AG08396 (cell line): ENCODE measurements around the gene SLC22A23.

ENCODE experiments used
- DNase-seq: peaks from one replicate; pipeline ENCODE4 v3.0.0; 2012; ENCODE audit warnings: low spot score, mixed read lengths

SLC22A23 gene

DNA sequence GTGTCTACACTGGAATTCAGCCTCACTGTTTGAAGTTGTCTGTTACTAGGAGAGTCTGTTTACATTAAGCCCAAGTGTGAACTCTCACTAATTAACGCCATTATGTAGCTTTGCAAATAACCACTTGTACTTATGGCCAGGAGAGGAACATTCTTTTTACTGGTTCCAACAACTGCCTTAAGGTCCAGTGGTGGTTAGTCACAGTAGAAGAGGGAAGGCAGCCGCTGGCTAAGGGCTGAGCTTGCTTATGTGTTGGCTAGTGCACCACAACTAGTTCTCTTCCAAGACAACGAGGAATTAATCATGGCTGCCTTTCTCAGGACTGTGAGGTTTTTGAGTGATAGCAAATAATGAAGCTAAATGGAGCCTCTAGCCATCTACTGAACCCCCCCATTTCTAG, 14.9 kb upstream of the SLC22A23 start:
- DNase-seq: no peak

DNA sequence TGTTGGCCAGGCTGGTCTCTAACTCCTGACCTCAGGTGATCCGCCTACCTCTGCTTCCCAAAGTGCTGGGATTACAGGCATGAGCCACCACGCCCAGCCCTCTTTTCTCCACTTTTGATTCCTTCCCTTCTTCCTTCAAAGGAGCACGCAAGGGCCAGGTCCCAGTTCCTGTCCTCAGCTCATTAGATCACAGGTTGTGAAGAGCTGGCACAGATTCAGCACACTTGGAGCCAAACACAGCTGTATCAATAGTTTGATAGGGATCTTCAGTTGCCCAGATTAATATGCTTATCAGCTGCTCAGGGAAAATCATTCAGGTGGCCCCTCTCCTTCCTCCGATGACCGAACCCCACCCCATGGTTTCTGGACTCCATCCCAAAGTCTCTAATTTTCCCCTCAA, 14.4 kb upstream of the SLC22A23 start:
- no peak for DNase-seq

DNA sequence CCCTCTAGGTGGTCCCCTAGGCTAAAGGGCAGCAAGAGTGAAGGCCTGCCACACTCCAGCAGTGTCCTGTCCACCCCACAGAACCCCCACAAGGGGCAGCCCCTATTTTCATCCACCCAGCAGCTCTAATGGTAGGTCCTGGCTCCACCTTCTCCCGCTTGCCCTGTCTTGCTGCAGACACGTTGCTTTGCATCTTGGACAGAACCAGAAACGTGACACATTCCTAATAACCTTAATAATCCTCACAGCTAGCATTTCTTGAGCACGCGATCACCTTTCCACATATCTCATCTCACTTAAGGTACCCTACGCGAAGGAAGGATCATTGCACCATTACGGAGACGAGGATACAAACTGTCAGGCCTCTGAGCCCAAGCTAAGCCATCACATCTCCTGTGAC, 11.7 kb upstream of the SLC22A23 start:
- no peak for DNase-seq

DNA sequence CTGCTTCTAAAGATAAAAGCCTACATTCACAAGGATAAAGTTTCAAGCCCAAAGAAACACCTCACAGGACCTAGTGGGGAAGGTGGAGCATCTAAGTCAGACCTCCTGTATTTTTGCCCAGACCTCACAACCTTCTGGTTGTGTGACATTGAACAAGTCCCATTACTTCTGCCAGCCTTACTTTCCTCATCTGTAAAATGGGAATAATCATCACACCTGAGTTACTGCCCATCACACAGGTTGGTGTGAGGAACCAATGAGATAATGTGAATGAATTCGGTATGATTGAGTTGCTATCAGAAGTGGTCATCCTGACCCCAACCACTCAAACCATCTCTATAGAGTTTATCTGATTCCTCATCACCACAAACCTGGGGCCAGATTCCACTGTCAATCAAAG, 11.1 kb upstream of the SLC22A23 start:
- no peak for DNase-seq

DNA sequence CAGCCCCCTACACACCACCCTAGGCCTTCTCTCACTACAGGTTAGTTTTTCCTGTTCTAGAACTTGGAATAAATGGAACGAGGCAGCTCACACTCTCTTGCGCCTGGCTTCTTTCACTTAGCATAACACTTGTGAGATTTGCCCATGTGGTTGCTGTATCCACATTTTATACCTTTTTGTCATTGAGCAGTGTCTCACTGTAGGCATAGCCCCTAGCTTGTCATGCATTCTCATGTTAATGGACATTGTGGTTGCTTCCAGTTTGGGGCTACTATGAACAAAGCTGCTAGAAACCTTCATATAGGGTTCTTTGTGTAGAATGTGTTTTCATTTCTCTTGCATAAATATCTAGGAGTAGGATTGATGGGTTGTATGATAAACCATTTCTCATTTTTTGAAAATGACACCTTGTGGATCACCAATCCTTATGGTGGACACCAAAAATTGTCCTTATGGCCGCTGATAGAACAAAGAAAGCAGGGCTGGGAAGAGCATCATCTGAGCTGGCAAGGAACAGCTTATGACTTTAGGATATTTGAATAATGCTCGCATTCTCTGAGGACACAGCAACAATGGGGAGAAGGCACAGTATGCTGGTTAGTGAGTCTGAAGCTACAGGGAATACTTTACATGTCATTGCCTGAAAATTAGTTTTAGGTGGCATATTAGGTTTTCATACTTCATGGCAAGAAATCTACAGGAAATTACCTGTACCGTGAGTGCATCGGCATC, 9.8 kb upstream of the SLC22A23 start:
- no peak for DNase-seq

DNA sequence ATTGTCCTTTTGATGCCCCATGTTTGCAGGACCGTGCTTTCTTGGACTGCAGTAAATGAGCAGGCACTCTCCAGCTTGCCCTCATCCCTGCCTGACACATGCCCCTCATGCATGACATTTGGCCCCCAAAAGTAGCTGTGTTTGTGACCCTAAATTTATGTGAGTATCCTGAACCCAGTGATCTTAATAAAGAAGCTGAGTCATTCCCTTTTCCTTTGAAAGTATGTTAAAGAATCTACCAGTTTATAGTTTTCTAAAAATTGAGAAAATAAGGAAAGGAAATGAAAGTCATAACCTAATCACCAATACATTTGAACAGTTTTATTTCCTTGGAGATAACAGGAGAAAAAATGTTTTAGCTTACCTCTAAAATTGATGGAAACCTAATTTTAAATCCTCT, 3.4 kb upstream of the SLC22A23 start:
- DNase-seq: no peak

DNA sequence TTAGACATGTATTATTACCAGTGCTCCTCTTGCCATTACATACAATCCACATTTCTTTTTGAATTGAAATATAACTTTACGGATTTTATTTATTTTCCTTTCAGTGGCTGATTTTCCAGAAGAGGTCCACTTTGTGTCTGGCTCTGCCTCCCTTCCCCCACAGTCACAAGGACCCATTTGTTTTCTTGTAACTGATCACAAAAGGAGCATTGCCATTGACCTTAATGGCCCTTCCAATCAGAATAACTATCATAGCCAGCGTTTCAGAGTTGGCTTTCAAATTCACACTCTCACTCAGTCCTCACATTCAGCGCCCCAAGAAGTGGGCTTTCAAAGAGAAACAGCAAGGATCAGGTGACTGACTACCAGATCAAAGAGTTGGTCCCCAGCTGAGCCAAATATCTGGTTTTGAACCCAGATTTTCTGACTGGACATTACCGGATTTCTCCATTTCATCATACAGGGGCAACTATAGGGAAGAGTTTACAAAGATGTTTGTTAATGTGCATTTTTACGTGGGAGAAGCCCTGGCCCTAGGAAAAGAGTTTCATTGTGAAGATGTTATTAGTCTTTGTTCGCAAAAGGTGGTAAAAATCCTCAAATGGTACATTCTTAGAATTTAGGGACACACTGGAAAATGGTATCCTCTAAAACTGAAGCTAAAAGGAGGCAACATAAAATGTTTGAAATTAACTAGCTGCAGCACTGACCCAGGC, 2.0 kb upstream of the SLC22A23 start:
- DNase-seq: no peak

DNA sequence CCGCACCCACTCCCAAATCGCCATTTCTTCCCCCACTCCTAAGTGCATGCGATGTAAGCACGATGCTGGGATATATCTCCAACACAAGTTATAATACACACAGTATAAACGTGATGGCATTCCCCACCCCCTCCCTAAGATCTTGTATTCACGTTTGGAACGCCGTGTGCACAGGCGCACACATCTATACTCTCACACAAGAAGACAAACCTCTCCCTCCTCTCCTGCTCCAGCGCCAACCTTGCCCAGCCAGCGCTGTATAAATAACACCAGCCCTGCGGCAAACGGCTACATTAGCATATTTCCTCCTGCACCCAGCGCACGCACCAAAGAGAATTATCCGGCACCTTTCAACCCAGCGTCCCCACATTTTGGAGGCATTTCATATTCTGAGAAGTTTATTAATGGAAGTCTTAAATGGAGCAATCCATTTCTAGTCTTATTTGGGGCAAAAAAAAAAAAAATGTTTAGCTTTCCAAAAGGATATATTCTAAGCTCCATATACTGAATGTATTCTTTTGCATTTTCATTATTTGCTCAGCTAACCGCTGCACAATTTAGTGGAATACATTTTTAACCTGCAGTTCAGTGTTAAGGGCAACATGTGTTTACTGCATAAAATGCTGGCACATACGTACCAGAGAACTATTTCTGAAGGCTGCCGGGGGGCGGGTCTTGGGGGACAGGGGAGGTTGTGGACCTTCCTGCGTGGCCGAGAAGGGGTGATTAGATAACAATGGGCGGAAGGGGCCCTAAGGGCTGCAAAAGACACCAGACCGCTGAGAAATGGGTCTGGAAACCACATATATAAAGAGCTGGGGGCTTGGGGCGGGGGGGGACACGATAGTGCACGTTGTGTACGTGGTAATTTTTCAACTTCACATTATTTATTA, 1.1 kb upstream of the SLC22A23 start:
- DNase-seq: no peak

DNA sequence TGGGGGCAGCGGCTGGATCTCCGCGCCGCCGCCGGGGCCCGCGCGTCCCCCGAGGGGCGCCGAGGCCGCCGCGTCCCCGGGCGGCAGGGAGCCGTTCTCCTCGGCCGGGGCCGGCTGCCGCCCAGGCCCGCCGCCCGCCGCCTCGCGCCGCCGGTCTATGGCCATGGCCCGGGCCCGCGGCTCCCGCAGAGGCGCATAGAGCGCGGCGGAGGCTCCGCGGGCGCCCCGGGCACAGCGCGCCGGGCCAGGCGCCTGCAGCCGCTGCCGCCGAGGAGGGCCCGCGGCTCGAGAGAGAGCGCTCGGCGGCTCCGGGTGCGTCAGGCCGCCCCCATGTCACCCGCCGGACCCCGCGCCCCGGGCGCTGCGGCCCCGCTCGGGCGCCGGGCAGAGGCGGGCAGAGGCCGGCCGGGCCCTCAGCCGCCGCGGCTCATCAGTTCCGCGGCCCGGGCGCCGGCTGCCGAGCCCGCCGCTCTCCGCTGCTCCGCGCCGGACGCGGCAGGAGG, 404 bp downstream of the SLC22A23 start:
- DNase-seq: no peak

DNA sequence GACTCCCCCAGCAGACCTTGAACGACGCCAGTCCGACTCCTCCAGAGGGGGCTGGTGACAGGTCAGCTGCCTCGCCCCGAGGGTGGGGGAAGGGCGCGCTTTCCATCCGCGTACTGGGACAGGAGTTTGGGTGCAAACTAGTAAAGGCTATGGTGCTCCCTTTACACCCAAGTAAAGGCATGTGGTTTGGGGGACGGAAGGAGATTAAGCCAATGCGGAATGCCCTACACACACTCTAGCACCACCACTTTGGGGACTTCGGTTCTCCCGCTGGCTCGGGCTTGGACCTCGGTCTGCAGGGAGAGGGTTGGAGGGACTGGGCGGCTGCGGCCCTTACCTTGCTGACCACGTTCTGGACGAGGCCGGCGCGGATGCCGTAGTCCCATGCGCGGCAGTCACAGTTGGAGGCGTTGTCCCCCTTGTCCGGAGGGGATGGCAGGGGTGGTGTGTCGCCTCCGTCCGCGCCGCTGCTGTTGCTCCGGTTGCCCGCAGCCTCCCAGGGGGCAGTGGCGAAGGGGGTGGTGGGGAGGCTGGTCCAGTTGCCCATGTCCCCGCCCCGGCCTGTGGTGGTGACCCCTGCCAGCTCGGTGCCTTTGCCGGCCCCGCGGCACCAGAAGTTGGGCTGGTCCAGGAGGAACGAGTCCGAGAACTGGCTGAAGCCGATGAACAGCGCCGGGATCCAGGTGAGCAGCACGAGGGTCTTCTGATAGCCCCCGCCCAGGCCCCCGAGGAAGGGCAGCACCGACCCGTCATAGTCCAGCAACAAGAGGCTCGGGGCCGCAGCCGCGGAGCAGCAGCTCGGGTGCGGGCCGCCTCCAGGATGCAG, 1.1 kb downstream of the SLC22A23 start:
- DNase-seq: no peak

DNA sequence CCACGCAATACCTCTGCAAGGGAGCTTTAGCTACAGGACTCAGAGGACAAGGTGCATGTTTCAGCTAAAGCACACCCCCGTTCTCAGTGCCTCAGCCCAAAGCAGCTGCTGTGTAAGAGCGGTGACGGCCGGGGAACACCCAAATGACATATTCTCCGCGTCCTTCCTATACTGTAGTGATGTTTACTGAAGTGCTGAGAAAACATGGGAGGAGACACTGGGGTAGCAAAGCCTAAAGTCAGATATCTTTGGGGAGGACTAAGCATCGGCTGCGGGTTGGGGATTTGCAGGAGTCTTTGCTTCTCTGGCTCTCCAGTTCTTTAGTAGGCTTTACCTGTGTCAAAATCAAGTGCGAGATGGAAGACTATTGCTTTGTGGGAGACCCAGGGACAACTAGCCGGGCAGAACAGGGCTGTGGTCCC, 1.7 kb downstream of the SLC22A23 start:
- no peak for DNase-seq

DNA sequence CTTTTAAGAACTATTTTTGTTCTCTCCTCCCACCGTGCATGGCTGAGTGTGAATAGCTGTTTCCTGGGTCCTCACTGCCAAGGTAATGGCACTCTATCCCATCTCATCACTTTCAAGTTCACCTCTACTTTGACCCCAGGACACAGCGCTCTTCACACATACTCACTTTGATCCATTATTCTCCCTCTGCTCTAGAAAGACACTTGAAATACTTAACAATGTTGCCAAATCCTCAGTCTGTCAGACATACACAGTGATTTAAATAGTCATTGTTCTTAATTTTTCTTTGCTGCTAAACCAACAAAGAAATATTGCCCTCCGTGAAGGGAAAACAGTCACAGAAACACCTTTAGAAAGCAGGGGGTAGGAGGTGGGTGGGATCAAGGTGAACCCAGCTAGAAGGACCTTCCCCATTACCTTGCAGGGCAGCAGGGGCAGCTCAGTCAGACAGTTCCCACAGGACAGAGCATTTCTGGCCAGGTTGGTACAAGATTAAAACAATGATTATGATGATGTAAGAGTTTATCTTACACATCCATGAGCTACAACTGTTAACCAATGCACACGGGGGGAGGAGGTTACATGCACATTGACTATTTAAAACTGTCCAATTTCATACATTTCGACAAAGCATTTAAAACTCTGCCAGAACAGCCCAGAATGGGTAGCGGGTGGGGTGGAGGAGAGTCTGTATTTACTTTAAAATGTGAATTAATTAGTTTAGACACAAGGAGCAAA, 2.4 kb downstream of the SLC22A23 start:
- no peak for DNase-seq

DNA sequence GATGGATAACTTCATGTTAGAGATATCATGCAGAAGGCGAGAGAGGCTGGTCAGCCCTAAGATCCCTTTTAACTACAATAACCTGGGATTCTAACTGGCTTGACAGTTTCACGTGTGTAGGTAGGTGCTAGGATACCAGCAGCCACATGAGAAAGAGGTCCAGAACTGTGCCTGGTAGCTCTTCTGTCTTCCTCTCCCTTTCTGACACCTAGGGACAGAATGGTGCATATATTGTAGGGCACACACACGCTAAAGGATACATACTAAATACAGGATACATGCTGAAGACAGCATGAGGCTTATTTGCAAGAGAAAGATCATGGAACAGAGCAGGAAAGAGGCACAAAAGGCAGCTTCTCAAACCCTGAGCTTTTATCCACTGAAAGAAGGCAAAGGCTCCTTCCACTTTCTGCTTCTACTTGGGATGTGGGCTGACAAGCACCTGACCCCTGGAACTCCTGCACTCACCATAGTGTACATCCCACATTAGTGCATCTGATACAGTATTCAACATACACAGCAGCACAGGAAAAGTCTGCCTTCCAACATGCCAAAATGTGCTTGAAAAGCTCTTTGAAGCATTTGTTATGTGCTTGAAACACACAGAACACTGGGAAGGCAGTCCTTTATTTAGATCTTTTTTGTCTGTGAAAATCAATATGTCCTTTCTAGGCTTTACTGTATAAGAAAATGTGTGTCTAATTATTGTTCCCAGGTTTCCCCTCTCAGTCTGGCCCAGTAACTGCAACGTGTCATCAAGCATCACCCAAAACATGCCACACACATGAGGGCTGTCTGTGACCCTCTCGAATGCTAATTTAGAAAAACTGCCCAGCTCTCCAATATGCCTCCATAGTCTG, 3.2 kb downstream of the SLC22A23 start:
- DNase-seq: no peak

DNA sequence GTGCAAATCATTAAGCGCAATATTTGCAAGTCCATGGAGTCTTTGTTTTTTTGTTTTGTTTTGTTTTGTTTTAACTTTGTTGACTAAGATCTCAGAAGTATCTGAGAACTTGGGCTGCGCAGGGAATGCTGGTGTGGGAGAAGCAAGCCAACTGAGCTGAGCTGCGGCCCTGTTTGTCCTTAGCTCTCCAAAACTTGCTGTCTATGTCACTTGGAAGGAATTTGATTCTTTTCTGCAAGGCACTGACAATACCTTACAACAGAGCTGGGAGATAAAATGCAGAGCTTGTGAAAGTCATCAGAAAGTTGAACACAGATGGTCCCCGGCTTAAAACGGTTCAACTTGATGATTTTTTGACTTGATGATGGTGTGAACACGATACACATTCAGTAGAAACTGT, 5.4 kb downstream of the SLC22A23 start:
- DNase-seq: no peak

DNA sequence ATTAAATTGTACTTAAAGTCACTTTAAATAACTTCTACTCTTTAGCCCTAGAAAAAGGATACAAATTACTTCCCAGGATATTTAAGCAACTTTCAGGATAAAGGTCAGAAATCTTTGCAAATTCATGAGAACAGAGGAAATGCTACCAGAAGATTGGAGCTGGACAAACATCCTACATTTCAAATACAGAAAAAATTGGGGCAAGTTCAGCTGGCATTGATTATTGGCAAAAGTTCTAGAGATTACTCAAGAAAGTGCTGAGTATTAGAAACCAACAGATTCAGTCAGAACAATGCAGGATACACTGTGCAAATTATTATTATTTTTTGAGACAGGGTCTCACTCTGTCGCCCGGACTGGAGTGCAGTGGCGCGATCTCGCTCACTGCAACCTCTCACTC, 6.0 kb downstream of the SLC22A23 start:
- no peak for DNase-seq

DNA sequence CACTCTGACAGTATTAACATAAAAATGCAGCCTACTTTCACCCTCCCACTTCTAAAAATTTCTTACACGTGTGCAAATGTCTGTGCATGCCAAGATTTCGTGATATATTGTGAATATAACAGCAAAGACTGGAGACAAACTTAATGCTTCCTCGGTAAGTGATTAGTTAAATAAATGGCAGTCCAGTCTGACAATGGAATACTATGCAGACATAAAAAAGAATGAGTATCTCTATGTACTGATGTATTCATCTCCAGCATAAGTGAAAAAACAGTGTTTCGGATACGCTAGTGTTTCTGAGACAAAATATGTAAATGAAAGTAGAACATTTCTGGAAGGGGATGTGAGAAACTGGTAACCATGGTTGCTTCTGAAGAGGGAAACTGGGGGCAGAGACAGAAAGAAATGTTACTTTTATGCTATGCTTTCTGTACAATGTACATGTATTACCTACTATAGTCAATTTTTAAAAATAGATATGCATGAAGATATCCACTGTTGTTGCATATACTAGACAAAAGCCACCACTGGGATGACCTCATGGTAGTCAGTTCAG, 7.0 kb downstream of the SLC22A23 start:
- no peak for DNase-seq

DNA sequence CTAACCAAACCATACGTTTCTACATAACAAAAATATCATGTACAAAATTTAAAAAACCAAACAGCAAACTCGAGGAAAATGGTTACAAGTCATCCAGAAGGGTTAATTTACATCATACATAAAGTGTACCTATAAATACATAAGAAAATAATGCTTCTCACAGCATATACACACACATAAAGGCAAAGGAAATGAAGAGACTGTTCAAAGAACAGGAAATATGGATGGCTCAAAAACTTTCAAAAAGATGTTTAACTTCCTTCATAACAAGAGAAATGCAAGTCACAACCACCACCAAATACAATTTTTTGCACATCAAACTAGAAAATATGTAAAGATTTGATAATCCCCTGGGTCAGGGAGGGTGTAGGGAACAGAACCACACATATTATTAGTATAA, 7.5 kb downstream of the SLC22A23 start:
- DNase-seq: no peak

DNA sequence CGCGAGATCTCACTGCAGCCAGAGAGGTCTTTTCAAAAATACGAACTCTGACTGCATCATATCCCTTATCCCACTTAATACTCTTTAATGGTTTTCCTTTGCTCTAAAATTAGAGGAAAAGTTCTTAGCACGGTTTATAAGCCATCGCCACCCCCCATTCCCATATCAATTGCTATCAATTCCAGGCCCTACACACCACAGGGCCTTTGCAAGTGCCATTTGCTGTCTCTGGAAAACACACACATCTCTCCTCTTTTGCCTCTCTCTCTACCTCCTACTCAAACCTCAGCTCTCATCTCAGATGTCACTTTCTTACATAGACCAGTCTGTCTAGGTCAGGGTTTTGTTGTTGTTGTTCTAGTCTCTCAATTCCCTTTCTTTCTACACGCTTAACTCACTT, 9.8 kb downstream of the SLC22A23 start:
- DNase-seq: no peak

DNA sequence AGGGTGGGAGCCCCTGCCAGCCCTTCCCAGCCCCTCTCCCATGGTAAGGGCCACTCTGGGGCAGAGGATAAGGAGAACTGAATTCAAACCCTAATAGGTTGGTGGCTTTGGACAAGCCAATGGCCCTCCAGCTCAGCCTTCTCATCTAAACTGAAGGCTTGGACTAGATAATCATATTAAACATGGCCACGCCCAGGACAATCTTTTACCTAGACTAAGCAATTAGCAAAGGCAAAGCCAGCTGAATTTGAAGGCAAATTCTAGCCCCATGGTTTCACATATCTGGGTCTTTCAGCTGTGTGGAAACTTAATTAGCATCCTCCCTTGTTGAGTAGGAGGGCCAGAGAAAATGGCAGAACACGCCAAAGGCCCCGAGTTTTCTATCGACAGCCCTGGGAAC, 10.7 kb downstream of the SLC22A23 start:
- no peak for DNase-seq
